ENCODE measurements around the gene OVOL1. TPM values are rescaled to one million over a fixed set of nuclear protein-coding genes. Genes with fewer than 3 reads are reported as not detected.
A peak's percentile ranks its signal among the peaks of the same experiment; 100 is the strongest.

The OVOL1 gene
- total RNA-seq, 4 donors from 2014 or later = not detected

DNA sequence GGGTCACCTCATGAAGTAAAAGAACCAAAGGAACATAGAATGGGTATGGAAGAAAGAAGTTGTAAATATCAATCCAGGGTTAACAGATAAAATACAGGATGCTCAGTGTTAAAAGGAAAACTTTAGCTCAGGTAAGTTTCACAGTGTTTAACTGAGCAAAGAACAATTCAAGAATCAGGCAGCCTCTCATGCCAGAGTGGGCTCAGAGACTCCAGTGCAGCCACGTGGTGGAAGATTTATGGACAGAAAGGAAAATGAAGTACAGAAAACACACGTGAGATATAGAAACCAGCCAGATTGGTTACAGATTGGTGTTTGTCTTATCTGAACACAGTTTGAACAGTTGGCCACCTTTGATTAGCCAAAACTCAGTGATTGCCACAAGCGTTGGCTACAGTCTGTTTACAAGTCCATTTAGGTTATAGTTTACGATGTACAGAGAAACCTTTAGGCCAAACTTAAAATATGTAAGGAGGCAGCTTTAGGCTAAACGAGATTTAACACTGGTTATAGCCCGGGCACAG lies 15.2 kb upstream of the OVOL1 start:
- intact Hi-C loops (cut with DNase I) = no loop called here
- Histone ChIP-seq H3K27ac (replicated peaks in 1 of 4) (no peak overlapping the region), H3K4me1 (peaks cover 0 to 19% (median 5%) of the 10 kb centered on the region in 4 donors), H3K36me3 (peaks cover 0 to 6% (median 4%) of the 10 kb centered on the region in 4 donors), H3K27me3 (no peaks in the 10 kb centered on the region), H3K9me3 (no peaks in the 10 kb centered on the region), H3K4me3 (no peak overlapping the region)
- no peak for TF ChIP-seq POLR2AphosphoS5 (IDR thresholded peaks at IDR 0.05)
- no peak for TF ChIP-seq EP300 (IDR thresholded peaks at IDR 0.05)
- TF ChIP-seq, protein P1, sequence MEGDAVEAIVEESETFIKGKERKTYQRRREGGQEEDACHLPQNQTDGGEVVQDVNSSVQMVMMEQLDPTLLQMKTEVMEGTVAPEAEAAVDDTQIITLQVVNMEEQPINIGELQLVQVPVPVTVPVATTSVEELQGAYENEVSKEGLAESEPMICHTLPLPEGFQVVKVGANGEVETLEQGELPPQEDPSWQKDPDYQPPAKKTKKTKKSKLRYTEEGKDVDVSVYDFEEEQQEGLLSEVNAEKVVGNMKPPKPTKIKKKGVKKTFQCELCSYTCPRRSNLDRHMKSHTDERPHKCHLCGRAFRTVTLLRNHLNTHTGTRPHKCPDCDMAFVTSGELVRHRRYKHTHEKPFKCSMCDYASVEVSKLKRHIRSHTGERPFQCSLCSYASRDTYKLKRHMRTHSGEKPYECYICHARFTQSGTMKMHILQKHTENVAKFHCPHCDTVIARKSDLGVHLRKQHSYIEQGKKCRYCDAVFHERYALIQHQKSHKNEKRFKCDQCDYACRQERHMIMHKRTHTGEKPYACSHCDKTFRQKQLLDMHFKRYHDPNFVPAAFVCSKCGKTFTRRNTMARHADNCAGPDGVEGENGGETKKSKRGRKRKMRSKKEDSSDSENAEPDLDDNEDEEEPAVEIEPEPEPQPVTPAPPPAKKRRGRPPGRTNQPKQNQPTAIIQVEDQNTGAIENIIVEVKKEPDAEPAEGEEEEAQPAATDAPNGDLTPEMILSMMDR (IDR thresholded peaks at IDR 0.05) = no peak
- TF ChIP-seq POLR2A (IDR thresholded peaks at IDR 0.05; ENCODE audit: low read depth) = no peak
- peak; percentile 53 for DNase-seq (ENCODE audit: extremely low spot score)
- WGBS = 73% methylated on average over 6 of the region's 6 CpGs

DNA sequence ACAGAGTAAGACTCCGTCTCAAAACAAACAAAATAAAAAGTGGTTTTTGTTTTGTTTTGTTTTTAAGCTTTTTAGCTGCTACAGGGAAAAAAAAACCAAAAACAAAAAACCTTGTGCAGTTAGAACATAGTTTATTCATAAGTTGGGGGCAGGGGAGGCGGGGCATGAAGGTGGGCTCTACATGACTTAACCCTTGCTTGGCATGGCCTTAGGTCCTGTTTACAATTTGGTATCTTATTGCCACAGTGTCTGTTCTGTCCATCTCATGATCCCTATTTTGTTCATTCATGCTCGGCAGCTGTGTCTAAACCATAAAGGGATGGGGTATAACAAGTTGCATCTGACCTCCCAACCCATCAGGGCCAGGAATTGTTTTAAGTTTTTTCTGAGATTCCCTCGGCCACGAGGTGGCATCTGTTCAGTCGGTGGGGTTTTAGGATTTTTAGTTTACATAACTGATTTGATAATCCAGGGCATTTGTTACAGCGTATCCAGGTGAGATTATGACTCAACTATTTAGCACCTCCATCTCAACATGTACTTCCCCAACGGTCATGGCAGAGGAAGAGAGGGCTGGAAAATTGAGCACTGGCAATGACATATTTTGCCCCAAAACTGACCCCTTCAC lies 13.0 kb upstream of the OVOL1 start:
- Histone ChIP-seq H3K27ac (replicated peaks in 1 of 4) (no peak overlapping the region), H3K36me3 (peaks cover 12 to 28% (median 26%) of the 10 kb centered on the region in 4 donors), H3K4me1 (peaks cover 2 to 39% (median 25%) of the 10 kb centered on the region in 4 donors), H3K27me3 (no peaks in the 10 kb centered on the region), H3K4me3 (no peak overlapping the region), H3K9me3 (no peaks in the 10 kb centered on the region)
- WGBS = 73% methylated on average over 8 of the region's 8 CpGs
- peak; percentile 31 for DNase-seq (ENCODE audit: extremely low spot score)
- intact Hi-C loops (cut with DNase I) = no loop called here
- TF ChIP-seq EP300 (IDR thresholded peaks at IDR 0.05) = no peak
- no peak for TF ChIP-seq POLR2A (IDR thresholded peaks at IDR 0.05; ENCODE audit: low read depth)
- TF ChIP-seq, protein P1 (IDR thresholded peaks at IDR 0.05) = no peak
- no peak for TF ChIP-seq POLR2AphosphoS5 (IDR thresholded peaks at IDR 0.05)

DNA sequence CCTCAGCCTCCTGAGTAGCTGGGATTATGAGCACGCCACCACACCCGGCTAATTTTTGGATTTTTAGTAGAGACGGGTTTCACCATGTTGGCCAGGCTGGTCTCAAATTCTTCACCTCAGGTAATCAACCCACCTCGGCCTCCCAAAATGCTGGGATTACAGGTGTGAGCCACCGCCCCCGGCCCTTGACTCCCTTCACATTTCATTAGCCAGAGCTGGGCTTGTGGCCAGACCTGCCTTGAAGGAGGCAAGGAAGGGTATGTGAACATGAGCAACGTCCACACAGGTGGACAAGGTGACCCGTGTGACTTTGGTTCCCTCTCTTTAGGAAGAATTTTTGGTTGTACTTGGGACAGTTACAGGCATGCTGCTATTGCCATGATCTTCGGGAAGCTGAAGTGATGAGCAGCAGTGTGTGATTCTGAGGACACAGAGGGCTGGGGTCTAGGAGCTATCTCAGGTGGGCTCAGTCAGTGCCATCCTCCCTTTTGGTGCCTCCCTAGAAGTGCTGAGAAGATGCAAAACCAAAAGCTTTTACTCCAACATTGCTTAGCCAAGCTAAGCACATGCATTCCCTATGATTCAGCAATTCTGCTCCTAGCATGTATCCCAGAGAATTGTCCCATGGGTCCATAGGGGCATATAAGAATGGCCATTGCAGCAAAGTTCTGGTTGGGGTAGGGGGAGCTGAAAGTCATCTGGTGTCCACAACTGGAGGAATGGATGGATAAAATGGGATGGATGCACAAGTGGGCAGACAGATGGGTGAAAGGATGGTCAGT lies 12.1 kb upstream of the OVOL1 start:
- TF ChIP-seq, protein P1 (IDR thresholded peaks at IDR 0.05) = no peak
- TF ChIP-seq EP300 (IDR thresholded peaks at IDR 0.05) (no peak), POLR2AphosphoS5 (IDR thresholded peaks at IDR 0.05) (no peak), POLR2A (IDR thresholded peaks at IDR 0.05; ENCODE audit: low read depth) (no peak)
- Histone ChIP-seq H3K4me3 (no peak overlapping the region), H3K4me1 (peaks cover 10 to 44% (median 33%) of the 10 kb centered on the region in 4 donors), H3K36me3 (peaks cover 12 to 34% (median 32%) of the 10 kb centered on the region in 4 donors), H3K27ac (replicated peaks in 1 of 4) (peak overlapping the region in 2 of 4 donors; percentile 40 to 54), H3K9me3 (no peaks in the 10 kb centered on the region), H3K27me3 (no peaks in the 10 kb centered on the region)
- 86% methylated on average over 9 of the region's 9 CpGs for WGBS
- peak; percentile 75 for DNase-seq (ENCODE audit: extremely low spot score)
- intact Hi-C loops (cut with DNase I) = loop anchor here (5.0 kb wide), 1 partner anchor 57 kb away; no protein-coding TSS in a partner anchor

DNA sequence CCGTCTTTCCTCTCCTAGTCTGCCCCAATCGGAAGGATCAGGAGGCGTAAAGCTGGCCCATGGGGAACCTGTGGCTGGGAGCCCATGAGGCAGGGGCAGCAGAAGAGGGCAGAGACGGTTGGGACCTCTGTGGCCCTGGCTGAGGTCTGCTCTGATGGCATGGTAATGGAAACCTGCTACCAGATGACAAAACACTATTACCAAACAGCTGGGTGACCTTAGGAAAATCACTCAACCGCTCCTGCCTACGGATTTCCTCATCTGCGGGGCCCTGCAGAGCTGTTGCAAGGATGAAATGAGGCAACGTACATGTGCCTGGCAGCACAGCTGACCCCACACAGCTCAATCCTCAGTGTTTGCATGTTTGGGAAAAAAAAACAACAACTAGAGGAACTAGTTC lies 10.7 kb upstream of the OVOL1 start:
- intact Hi-C loops (cut with DNase I) = loop anchor here (5.0 kb wide), 1 partner anchor 59 kb away; no protein-coding TSS in a partner anchor
- peaks cover 12 to 34% (median 32%) of the 10 kb centered on the region in 4 donors for H3K36me3 ChIP-seq
- H3K4me1 ChIP-seq = peaks cover 12 to 46% (median 40%) of the 10 kb centered on the region in 4 donors
- H3K27me3 ChIP-seq = no peaks in the 10 kb centered on the region
- no peak overlapping the region for H3K4me3 ChIP-seq
- H3K9me3 ChIP-seq = no peaks in the 10 kb centered on the region
- TF ChIP-seq POLR2AphosphoS5 (IDR thresholded peaks at IDR 0.05) (peak in 1 of 2 donors; percentile 36), EP300 (IDR thresholded peaks at IDR 0.05) (no peak)
- peak overlapping the region in 3 of 4 donors; percentile 29 to 54 (median 44) for H3K27ac ChIP-seq (replicated peaks in 1 of 4)
- WGBS = 88% methylated on average over 7 of the region's 8 CpGs
- peak; percentile 91 for DNase-seq (ENCODE audit: extremely low spot score)

DNA sequence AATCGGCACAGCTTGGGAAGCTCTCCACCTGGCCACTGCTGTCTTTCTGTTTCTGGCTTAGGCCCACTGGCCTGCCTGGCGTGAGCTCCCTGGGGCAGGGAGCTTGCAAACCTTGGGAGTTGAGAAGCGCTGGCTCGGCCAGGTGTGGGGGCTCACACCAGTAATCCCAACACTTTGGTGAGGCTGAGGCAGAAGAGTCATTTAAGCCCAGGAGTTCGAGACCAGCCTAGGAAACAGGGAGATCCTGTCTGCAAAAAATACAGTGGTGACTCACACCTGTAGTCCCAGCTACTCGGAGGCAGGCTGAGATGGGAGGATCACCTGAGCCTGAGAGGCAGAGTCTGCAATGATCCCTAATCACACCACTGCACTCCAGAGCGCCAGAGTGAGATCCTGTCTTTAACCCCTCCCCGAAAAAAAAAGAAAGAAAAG lies 10.1 kb upstream of the OVOL1 start:
- no peaks in the 10 kb centered on the region for H3K27me3 ChIP-seq
- TF ChIP-seq, protein P1 (IDR thresholded peaks at IDR 0.05) = no peak
- TF ChIP-seq POLR2A (IDR thresholded peaks at IDR 0.05; ENCODE audit: low read depth) (no peak), POLR2AphosphoS5 (IDR thresholded peaks at IDR 0.05) (no peak), EP300 (IDR thresholded peaks at IDR 0.05) (no peak)
- peak overlapping the region in 1 of 4 donors; percentile 11 for H3K27ac ChIP-seq (replicated peaks in 1 of 4)
- H3K4me3 ChIP-seq = no peak overlapping the region
- peaks cover 12 to 51% (median 45%) of the 10 kb centered on the region in 4 donors for H3K4me1 ChIP-seq
- peaks cover 12 to 34% (median 32%) of the 10 kb centered on the region in 4 donors for H3K36me3 ChIP-seq
- peak; percentile 62 for DNase-seq (ENCODE audit: extremely low spot score)
- intact Hi-C loops (cut with DNase I) = loop anchor here (5.0 kb wide), 1 partner anchor 59 kb away; no protein-coding TSS in a partner anchor
- H3K9me3 ChIP-seq = no peaks in the 10 kb centered on the region
- 85% methylated on average over 8 of the region's 8 CpGs for WGBS

Data from esophagus muscularis mucosa (tissue), 4 donors.